T47D (cell line): Measurements from ENCODE around the gene RBMXL3.

ENCODE experiments used
- DNase-seq, 2 experiments: peaks; one replicate each; pipeline versions ENCODE4 v3.0.0 to v3.0.0-alpha.2; 2011 to 2012; ENCODE audit warnings: low read depth in 1 of 2, low spot score in 1 of 2
- JUND ChIP-seq: IDR thresholded peaks from 2 replicates; pipeline ENCODE4 v1.6.1; 2012; ENCODE audit warnings: low read depth
- in situ Hi-C: cut with HindIII; loops from 2 replicates; pipeline ENCODE4 v1.10.0; 2016; ENCODE audit warnings: low sequenced_read_pairs, low pct_unique_long_range_greater_than_20kb

RBMXL3 gene

GRCh38 chrX:115189110-115189509 is at the start of gene RBMXL3:
Gene RBMXL3, plus strand, starts transcription at chrX:115189410. Its CDS starts 32 bp downstream, at chrX:115189442.
- DNase-seq: no peak
- in situ Hi-C loops: no loop called here
- no peak for TF ChIP-seq JUND

GRCh38 chrX:115142057-115142456 is 47.2 kb upstream of the RBMXL3 start:
- in situ Hi-C loops: no loop called here
- TF ChIP-seq JUND: no peak
- DNase-seq: peak in 1 of 2 experiments; percentile 0

DNA sequence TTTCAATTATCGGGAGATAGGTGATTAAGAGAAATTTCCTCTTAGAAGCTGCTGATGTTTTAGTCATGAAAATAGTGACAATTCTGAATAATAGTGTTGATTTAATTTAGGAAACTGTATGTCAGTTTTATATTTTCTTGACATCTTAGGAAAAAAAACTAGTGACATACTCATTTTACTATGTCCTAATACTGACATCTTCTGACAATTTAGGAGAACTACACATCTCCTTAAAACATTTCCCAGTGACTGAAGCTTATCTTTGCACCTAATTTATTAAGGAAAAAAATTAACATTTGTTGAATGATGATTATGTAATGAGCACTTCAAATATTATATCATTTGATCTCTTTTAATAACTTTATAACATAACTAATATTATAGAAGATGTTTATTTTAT is 42.0 kb upstream of the RBMXL3 start:
- peak in 1 of 2 experiments; percentile 0 for DNase-seq
- TF ChIP-seq JUND: no peak
- in situ Hi-C loops: no loop called here

GRCh38 chrX:115173181-115173580 is 16.0 kb upstream of the RBMXL3 start:
- no peak for DNase-seq
- in situ Hi-C loops: no loop called here
- TF ChIP-seq JUND: no peak

DNA sequence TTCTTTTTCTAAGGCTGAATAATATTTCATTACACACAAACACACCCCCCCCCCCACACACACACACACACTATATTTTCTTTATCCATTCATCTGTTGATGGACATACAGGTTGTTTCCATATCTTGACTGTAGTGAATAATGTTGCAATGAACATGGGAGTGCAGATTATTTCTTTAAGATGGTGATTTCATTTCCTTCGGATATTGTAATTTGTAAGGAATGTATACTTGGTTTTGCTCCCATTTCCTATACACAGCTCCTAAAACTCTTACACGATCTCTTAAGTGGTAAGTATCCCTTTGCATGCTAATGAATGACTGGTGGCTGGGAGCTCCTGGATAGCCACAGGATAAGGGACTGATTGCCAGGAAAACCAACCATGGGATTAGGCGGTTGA is 14.7 kb upstream of the RBMXL3 start:
- no peak for TF ChIP-seq JUND
- in situ Hi-C loops: no loop called here

GRCh38 chrX:115177932-115178331 is 11.3 kb upstream of the RBMXL3 start:
- no peak for TF ChIP-seq JUND
- in situ Hi-C loops: no loop called here
- no peak for DNase-seq

More for the DNA sequence above, 14.7 kb upstream of the RBMXL3 start:
- DNase-seq: no peak

GRCh38 chrX:115178473-115178872 is 10.7 kb upstream of the RBMXL3 start:
- no peak for DNase-seq
- TF ChIP-seq JUND: no peak
- in situ Hi-C loops: no loop called here

DNA sequence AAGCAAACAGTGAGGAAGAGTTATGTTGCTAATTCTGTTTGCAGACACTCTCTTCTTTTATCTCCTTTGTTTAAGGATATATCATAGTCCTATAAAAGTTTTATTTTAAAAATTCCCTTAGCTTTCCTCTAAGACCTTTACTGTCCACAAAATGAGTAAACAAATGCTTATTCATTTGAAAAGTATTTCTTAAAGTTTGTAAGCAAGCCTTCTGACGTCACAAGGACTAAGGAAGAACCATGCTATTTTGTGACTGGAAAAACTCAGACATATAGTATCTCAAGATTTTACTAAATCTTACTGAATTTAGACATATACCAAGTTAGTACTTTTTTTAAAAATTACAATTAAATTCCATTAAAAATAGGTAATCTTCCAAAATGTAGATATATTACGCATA is 5.2 kb upstream of the RBMXL3 start:
- TF ChIP-seq JUND: no peak
- in situ Hi-C loops: no loop called here
- DNase-seq: no peak

GRCh38 chrX:115189646-115190635 is 731 bp downstream of the RBMXL3 start:
- in situ Hi-C loops: no loop called here
- no peak for DNase-seq
- TF ChIP-seq JUND: no peak

GRCh38 chrX:115190636-115191489 is 1.7 kb downstream of the RBMXL3 start:
- in situ Hi-C loops: no loop called here
- no peak for DNase-seq
- no peak for TF ChIP-seq JUND

- DNase-seq: no peak
- TF ChIP-seq JUND: no peak
- in situ Hi-C loops: no loop called here
Measured at GRCh38 chrX:115191490-115192243, 2.5 kb downstream of the RBMXL3 start.

DNA sequence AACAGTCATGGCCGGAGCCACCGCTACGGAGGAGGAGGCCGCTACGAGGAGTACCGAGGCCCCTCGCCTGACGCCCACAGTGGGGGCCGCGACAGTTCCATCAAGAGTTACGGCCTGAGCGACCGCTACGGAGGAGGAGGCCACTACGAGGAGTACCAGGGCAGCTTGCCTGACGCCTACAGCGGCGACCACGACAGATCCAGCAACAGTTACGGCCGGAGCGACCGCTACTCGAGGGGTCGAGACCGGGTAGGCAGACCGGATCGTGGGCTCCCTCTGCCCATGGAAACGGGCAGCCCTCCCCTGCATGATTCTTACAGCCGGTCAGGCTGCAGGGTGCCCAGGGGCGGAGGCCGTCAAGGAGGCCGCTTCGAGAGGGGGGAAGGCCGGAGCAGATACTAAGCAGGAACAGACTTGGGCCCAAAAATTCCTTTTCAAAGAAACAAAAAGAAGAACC is 3.1 kb downstream of the RBMXL3 start:
- no peak for DNase-seq
- no peak for TF ChIP-seq JUND
- in situ Hi-C loops: no loop called here
